DMS79 treated with DMSO at 0.1 percent for 48 hours (cell line): ENCODE data around the gene MPLKIP.
"Not testable (repeated sequence)": the region's sequence is repeated elsewhere in the genome, so short reads cannot be mapped to it uniquely, and the experiment has no call there.

Experiments
- DNase-seq: peaks from one replicate; lab custom pipeline; 2025; lab: John Stamatoyannopoulos, UW

The MPLKIP gene

DNA sequence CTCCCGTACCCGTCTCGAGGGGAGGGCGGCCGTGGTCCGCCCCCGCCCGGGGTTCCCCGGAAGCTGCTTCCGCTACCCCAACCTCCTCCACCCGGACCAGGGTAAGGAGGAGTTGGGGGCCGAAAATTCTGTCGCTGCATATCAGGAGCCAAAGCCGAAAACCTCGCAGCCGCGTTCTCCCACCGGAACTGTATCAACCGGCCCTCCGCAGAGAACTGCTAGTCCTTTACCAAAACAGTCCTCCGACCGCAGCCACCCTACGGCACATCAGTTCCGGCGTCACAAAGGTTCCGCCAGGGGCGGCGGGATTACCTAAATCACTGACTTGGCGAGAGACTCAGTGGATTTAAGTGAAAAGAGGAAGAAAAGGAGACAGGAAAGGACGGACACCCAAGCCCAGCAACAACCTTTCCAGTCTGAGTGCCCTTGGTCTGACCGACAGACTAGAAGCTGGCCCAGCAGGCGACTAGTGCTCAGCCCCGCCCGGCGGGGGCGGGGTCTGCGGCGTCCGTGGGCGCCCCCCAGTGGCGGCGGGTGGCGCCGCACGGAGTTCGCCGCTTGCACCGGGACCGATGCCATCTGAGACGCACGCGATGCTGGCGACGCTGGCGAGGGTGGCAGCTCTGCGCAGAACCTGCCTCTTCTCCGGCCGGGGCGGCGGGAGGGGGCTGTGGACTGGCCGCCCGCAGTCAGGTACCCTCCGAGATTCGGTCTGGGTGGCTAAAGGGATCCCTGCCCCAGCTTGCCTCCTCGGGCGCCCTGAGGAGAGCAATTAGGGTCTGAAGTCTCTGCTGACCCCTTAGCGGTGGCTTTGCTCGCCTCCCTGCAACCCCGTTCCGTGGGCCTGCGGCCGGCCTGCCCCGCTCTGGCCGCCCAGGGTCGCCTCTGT lies at the start of gene MPLKIP, which contains the start of gene SUGCT:
MPLKIP (minus strand) TSS at position 195 of the 889 bp plus-strand sequence; CDS start at position 140, 55 bp downstream.
SUGCT (plus strand) TSS at position 578 of the 889 bp plus-strand sequence.
- DNase-seq, result peak; percentile 91

DNA sequence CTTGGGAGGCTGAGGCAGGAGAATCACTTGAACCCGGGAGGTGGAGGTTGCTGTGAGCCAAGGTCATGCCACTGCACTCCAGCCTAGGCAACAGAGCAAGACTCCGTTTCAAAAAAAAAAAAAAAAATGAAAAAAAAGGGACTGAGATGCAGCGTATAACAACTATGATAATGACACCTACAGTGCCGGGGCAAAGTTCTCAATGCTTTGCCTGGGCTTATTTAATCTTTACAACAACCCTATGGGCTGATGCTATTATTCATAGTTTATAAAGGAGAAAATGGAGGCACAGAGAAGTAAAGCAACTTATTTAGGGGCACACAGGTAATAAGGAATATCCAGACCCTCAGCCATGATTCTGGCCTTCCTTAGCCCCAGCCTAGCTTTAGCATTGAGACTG lies 48.0 kb upstream of the MPLKIP start:
- no peak for DNase-seq

DNA sequence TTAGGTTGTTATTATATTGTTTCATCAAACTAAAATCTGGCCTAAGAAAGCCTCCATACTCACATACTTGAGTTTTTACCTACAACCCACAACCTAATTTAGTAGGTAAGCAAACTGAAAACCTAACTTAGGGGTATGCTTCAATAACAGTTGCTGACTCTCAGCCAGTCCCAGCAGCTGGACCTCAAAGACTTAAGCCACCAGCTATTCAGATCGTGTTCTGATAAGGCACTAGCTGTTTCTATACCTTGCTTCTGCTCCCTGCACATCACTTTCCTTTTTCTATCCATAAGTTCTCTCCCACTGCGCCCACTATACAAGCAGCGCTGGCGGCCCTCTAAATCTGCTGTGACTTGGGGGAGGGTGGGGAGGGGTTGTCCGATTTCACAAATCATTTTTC lies 42.6 kb upstream of the MPLKIP start:
- no peak for DNase-seq

DNA sequence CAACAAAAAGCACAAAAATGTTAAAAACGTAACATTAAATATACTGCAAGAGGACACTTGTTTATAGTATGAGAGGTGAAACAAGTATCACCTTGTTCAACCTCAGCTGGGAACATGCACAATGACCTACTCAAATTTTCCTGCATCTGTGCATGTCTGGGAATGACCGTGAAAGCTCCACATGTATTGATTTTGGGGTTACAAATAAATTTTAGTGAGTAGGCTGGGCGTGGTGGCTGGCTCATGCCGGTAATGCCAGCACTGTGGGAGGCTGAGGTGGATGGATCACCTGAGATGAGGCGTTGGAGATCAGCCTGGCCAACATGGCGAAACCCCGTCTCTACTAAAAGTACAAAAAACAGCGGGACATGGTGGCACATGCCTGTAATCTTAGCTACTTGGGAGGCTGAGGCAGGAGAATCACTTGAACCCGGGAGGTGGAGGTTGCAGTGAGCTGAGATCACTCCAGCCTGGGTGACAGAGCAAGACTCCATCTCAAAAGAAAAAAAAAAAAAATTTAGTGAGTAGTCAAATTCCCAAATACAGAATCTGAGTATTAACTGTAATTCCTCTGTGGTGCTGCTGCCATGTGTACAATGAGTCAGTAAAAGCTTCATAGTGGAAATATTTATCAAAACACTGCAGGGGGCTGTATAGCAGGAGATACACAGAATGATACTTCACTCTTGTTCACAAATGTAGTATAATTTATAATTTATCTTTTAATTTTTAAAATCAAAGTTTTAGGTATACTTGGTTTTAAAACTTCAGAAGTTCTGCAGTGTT lies 41.5 kb upstream of the MPLKIP start:
- DNase-seq, result no peak

DNA sequence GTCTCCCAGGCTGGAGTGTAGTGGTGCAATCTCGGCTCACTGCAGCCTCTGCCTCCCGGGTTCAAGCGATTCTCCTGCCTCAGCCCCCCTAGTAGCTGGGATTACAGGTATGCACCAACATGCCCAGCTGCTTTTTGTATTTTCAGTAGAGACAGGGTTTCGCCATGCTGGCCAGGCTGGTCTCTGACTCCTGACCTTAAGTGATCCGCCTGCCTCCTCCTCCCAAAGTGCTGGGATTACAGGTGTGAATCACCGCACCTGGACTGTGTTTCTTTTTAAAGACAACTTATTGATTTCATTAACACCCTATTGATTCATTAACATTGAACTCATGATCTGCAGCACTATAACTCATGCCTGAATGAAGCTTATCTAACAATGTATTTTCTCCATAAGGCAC lies 40.8 kb upstream of the MPLKIP start:
- not testable (repeated sequence) for DNase-seq

DNA sequence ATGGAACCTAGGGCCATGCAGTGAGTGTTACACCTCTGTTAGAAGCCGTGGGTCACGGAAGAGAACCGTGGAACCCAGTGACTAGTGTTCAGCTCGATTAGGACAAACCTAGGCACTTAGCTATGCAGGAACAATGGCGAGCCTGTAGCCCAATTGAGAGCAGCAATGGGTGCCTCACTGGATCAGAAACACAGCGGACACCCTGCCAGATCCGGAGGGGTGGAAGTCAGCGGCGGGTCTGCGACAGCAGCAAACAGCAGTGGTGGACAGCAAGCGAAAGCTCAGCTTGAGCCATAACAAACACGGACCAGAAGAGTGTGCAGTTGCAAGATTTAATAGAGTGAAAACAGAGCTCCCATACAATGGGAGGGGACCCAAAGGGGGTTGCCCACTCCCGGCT lies 38.7 kb upstream of the MPLKIP start:
- not testable (repeated sequence) for DNase-seq

DNA sequence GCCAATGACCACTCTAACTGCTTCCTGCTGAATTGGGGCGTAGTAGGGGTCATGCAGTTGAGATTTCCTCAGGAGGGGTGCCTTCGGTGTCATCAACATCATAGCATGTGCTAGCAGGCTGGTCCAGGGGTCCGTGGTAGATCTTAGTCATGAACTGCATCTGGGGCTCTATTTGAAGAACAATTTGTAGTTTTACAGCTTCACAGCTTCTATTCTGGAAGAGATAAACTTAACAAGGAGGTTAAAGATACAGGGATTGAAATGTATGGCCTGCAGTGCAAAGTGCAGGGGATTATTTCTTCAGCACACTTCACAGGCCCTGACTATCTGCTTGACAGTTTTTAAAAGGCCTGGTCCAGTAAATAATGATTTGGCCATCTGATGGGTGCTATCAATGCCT lies 33.8 kb upstream of the MPLKIP start:
- DNase-seq, result not testable (repeated sequence)

DNA sequence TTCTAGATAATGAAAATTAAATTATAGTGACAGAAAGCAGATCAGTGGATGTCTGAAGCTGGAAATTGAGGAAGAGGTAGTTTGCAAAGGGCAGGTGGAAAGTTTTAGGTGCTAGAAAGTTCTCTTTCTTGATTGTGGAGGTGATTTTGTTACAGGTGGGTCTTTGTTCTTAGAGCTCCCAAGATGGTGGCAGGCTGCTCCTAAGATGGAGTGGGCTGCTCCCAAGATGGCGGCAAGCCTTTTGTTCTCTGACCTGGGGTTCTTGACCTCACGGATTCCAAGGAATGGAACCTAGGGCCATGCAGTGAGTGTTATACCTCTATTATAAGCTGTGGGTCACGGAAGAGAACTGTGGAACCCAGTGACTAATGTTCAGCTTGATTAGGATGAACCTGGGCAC lies 32.9 kb upstream of the MPLKIP start:
- DNase-seq, result no peak

DNA sequence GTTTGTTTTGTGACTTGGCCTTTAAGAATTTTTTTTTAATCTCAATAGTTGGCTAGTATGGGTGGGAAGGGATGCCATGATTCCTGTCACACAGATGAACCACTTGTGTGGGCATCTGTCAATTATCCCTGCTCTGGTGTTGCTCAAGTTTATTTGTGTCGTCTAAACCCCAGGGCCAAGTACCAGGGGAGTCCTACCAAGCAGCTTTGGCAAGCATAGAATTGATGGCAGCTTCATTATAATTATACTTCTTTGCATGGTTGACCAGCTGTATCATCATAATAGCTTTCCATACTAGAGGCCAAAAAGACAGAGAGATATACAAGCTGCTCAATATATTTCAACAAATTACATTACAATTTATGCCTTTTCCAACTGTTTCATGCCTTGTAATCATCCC lies 30.8 kb upstream of the MPLKIP start:
- no peak for DNase-seq

DNA sequence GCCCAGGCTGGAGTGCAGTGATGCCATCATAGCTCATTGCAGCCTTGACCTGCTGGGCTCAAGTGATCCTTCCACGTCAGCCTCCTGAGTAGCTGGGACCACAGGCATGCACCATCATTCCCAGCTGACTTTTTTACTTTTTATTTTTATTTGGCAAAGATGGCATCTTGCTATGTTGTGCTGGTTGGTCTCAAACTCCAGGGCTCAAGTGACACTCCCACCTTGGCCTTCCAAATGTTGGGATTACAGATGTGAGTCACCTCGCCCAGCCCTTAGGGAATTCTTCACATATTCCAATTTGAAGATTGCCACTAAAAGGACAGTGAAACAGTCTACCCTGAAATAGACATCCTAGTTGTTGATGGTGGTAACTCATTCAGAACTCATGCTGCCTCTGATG lies 28.1 kb upstream of the MPLKIP start:
- no peak for DNase-seq

DNA sequence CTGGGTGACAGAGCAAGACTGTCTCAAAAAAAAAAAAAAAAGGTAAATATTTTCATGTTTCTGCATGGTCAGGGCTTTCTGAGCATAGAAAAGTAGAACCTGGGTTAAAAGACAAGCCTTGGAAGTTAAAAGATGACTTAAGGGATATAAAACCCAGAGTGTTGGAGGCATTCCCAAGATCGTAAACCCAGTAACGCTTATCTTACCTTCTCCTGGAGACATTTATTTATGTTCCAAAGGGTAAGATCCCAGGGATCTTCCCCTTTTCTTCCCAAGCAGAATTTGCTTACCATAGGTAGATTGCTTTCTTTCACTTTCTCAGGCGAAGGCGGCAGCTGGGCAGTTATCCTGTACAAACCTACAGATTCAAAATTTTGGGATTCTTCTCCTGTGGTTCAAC lies 22.6 kb upstream of the MPLKIP start:
- no peak for DNase-seq

DNA sequence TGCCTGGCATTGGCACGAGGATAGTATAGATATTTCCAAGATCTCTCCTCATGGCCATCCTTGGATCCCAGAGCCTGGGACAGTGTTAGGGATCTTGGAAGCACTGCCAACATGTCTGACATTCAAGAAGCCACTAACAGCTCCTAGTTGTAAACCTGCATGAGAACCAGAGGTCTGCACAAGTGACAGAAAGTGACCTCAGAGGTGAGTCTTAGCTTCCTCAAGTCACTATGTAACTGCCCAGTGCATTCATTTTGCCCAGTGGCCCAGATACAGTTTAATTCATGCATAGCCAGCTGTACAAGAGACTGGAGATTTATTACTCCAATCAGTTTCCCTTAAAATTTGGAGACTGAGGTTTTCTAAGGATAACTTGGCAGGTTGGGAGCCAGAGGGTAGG lies 17.1 kb upstream of the MPLKIP start:
- DNase-seq, result no peak

DNA sequence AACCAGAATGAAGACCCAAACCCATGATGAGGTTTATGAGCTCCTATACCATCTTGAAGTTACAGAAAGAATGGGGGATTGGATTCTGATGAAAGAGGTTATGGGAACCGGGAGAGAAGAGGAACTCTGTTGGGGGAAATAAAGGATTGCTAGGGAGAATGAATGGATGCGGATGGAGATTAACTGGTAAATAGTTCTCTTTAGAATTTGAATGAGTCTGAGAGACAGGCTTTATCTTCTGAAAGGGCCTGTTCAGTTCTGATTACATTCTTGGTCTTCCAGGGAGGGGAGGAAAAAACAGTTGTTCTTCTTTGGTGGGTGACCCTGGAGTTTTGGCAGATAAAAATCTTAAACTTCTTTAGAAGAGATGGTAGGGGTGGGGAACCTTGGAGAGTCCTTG lies 14.2 kb upstream of the MPLKIP start:
- no peak for DNase-seq

DNA sequence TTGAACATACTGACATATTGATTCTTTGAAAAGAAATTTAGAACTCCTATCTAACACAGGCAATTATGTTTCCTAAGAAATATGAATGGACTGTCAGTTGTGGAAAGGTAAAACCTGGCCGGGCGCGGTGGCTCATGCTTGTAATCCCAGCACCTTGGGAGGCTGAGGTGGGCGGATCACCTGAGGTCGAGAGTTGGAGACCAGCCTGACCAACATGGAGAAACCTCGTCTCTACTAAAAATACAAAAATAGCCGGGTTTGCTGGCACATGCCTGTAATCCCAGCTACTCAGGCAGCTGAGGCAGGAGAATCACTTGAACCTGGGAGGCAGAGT lies 13.8 kb upstream of the MPLKIP start:
- not testable (repeated sequence) for DNase-seq

DNA sequence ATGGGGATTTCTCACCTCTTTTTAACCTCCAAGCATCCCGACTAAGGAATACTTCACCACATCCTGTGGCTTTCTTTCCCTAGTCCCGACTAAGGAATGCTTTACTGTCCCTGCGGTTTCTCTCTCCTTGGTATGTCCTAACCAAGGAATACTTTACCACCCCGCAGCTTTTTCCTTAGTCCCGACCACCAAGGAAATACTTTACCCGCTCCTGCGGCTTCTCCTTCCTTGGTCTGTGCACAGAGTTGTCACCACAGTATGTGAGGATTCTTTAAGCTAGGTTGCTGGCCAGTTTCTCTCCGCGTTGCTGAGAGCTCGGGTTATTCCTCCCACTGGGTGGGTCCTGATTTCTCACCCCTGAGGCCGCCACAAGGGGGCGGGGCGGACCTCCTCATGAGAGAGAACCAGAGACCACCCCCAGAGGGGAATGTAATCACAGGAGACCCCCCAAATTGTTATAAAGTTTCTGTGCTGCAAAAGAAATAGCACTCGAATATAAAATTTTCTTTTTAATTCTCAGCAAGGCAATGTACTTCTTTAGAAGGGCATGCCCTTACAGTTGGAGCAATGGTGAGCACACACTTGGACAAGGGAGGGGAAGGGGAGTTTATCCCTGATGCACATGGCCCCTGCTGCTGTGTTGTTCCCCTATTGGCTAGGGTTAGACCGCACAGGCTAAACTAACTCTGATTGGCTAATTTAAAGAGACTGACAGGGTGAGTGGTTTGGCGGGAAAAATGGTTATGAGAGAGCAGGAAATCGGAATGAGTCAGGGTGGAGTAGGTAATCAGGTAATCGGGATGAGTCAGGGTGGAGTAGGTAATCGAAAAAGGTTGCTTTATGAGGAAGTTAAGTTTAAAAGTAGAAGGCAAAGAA lies 13.2 kb upstream of the MPLKIP start:
- DNase-seq, result no peak

DNA sequence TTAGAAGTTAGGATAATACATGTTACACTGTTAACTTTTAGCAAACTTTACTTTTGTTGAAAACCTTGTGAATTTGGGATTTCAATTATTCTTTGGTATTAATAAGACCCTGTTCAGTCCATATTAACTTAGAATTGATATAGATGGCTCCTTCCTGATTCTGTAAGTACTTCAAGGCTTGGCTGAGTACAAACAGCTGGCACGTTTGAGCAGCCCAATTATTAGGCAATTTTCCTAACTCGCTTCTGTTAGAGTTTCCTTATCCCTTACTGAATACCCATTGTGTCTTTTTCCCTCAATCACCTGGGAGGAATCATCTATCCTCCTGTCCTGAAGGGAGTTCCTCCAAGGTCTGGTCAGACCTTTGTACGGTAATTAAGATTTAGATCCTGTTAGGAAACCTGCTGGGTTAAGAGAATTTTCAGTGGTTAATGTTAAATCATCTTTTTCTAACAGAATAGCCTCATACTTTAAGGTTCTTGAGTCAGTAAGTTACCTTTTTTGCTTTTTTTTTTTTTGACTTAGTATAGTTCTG lies 11.2 kb upstream of the MPLKIP start:
- not testable (repeated sequence) for DNase-seq

DNA sequence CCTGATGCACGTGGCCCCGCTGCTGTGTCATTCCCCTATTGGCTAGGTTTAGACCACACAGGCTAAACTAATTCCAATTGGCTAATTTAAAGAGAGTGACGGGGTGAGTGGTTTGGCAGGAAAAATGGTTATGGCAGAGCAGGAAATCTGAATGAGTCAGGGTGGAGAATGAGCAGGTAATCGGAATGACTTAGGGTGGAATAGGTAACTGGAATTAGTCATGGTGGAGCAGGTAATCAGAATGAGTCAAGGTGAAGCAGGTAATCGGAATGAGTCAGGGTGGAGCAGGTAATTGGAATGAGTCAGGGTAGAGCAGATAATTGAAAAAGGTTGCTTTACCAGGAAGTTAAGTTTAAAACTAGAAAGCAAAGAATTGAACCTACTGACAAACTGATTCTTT lies 7.5 kb upstream of the MPLKIP start:
- DNase-seq, result not testable (repeated sequence)

DNA sequence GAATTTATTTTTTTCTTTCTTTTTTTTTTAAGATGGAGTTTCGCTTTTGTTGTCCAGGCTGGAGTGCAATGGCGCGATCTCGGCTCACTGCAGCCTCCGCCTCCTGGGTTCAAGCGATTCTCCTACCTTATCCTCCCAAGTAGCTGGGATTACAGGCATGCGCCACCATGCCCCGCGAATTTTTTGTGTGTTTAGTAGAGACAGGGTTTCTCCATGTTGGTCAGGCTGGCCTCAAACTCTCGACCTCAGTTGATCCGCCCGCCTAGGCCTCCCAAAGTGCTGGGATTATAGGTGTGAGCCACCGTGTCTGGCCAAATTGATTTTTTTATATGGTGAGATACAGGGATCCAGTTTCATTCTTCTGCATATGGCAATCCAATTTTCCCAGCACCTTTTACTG lies 5.5 kb upstream of the MPLKIP start:
- not testable (repeated sequence) for DNase-seq

DNA sequence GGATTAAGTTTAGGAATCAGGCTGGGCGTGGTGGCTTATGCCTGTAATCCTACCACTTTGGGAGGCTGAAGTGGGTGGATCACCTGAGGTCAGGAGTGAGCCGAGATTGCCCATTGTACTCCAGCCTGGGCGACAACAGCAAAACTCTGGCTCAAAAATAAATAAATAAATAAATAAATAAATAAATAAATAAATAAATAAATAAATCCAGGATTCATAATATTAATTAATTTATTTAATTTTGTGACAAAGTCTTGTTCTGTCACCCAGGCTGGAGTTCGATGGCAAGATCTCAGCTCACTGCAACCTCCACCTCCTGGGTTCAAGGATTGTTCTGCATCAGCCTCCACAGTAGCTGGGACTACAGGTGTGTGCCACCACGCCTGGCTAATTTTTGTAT lies 4.6 kb upstream of the MPLKIP start:
- no peak for DNase-seq

DNA sequence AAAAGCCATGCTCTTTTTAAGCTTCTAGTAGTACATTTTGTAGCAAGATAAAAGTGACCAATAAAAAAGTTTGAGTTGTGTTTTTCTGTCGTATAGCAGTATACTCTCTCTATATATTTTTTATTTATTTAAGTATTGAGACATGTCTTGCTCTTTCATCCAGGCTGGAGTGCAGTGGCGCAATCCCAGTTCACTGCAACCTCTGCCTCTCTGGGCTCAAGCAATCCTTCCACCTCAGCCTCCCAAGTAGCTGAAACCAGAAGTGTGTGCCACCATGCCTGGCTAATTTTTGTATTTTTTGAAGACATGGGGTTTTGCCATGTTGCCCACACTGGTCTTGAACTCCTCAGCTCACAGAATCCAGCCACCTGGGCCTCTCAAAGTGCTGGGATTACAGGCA lies 3.1 kb upstream of the MPLKIP start:
- DNase-seq, result no peak

DNA sequence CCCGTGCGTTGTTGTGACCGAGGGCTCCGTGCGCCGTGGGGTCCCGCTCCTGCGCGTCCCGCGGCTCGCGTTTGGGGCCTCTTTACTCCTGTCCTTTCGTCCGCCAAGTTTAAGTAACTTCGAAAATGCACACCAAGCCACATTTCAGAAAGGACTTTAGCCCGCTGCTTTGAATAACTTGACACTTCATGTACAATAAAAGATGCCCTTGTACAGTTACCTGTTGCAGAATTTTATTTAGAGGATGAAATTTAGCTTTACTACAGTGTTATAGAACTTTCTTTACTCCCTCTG lies 842 bp upstream of the MPLKIP start:
- no peak for DNase-seq
